ENCODE measurements around the gene PARD3.
"Not testable (repeated sequence)": the region's sequence is repeated elsewhere in the genome, so short reads cannot be mapped to it uniquely, and the experiment has no call there.

Gene PARD3

DNA sequence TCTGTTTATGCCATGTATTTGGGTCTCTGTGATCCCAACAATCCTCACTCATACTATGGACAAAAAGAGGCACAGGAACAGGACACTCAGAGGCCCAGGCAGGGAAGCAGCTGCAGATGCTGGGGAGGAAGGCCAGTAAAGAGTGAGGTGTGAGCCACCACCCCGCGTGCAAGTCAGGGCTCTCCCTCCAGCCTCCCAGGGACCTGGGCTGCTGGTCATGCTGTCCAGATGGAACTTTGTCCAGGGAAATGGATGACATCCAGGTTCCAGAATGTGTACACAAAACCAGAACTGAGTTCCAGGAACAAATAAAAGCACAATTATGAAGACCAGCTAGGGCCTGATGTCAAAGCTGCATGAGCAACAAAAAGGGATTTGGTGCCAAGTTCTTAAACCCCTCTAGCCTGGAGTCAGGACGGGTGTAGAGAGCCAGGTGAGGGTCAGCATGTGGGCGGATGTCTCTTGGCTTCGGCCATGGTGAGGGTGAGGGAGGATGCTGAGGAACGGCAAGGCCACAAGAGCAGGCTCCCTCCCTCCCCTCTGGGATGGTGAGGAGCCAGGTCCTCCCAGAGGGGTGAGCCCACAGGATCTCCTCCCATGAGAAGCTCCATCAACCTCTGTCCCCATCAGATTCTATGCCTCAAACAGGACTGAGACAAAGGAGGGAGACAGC, 739.7 kb downstream of the PARD3 start:
- no peak for DNase-seq

DNA sequence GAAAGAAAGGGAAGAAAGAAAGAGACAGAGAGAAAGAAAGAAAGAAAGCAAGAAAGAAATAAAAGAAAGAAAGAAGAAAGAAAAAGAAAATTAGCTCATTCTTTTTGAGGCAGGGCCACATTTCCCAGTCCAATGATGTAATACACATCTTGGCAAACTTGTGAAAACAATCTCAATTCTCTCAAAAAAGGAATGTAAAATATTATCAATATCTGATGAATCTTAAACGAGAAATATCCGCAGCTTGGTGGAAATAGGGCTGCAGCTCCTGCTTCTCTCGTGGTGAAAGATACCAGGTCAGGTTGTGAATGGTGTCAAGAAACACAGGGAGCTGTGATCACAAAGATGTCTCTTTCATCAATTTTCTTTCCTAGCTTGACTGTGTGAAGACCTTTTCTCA, 741.0 kb downstream of the PARD3 start:
- DNase-seq, result no peak

DNA sequence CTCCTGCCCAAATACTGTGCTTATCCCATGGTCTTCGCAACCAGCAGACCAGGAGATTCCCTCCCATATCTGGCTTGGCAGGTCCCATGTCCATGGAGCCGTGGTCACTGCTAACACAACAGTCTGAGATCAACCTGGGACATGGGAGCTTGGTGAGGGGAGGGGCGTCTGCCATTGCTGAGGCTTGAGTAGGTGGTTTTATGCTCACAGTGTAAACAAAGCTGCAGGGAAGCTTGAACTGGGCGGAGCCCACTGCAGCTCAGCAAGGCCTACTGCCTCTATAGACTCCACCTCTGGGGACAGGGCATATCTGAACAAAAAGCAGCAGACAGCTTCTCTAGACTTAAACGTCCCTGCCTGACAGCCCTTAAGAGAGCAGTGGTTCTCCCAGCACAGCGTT, 747.4 kb downstream of the PARD3 start:
- DNase-seq, result not testable (repeated sequence)

DNA sequence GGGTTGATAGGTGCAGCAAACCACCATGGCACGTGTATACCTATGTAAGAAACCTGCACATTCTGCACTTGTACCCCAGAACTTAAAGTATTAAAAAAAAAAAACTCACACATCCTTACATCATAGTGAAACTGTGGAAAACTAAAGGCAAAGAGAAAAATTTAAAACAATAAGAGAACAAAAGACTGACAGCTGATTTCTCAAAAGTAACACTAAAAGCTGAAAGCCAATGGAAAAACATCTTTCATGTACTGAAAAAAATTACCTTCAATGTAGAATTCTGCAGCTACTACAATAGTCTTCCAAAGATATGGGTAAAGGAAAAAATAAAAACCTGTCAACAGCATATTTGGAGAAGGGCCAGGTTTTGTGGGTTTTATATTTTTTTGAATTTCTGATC, 751.5 kb downstream of the PARD3 start:
- DNase-seq, result no peak

DNA sequence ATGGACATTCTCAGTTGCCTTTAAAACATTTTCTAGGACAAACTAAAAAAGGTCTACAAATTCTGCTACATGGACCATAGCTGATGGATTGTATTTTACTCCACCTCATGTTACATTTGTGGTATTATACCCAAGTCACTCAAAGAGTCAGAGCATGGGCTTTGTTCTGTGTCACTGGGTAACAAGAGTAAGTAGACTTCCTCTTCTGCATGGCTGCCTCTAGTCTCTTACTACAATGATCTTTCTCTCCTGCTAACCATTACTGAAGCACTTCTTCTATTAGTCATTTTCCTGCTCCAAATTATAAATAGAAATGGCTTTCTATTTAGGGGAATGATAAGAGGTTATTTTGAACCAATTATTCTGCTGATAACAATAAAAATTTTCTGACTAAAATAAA, 753.3 kb downstream of the PARD3 start:
- no peak for DNase-seq

All from activated CD4-positive, alpha-beta T cell treated with anti-CD3 and anti-CD28 coated beads, Interleukin-2, amount 50 U/mL, for 1 hour (primary cell).